ENCODE results near the gene MARCHF10. TPM values are rescaled to one million over a fixed set of nuclear protein-coding genes. Genes with fewer than 3 reads are reported as not detected.

MARCHF10 gene
- total RNA-seq, 1 experiment from 2014 or later, result not detected

DNA sequence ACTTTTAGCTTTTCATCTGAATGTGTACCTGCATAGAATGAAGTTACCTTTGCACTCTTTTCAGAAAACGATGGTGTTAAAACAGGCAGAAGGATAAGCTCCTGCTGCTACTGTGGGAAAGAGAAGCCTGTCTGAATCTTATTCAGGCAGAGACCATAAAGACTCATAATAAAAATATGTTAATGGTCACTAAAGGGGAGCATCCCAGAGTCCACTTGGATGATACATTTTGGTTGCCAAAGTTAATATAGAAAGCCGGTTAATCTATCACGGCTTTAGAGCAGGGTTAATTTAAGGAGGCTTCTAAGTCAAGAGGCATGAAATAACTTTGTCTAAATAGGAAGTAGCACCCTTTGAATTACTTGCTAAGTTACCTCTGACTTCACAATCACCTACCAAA is 2.9 kb downstream of the MARCHF10 start:
- H3K27me3 ChIP-seq, result 0 out of 2 replicates have a peak, but pooled peaks cover 9% of the 10 kb centered on the region
- H3K4me3 ChIP-seq, result no peak overlapping the region
- peak overlapping the region; percentile 10; the same call in 1 of the 2 replicates for H3K27ac ChIP-seq
- no peaks in the 10 kb centered on the region for H3K9me3 ChIP-seq (replicated peaks)
- DNase-seq, result no peak
- no peaks in the 10 kb centered on the region; the same call in 1 of the 2 replicates for H3K4me1 ChIP-seq
- H3K36me3 ChIP-seq, result no peaks in the 10 kb centered on the region

DNA sequence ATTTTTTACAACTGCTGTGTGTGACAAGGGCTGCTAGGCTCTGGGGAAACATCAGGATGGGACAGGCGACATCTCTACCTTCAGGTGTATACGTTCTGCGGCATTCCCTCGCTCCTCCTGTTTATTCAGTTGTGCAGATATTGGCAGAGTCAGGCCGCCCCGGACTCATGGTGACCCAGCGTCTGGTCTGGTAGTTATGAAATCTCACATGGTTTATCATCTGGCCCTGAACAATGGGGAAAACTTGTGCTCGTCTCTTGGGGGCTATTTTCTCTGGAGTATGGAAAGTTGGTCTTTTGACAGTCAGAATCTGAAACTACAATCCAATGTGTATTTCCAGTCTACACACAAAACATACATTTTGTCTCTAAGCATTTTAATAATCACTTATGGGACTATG is 3.3 kb downstream of the MARCHF10 start:
- DNase-seq, result peak in 1 of 2 experiments; percentile 15
- Histone ChIP-seq H3K4me3 (no peak overlapping the region), H3K27me3 (0 out of 2 replicates have a peak, but pooled peaks cover 9% of the 10 kb centered on the region), H3K9me3 (replicated peaks) (no peaks in the 10 kb centered on the region), H3K27ac (peak overlapping the region; percentile 10; the same call in 1 of the 2 replicates), H3K4me1 (no peaks in the 10 kb centered on the region; the same call in 1 of the 2 replicates), H3K36me3 (no peaks in the 10 kb centered on the region)

DNA sequence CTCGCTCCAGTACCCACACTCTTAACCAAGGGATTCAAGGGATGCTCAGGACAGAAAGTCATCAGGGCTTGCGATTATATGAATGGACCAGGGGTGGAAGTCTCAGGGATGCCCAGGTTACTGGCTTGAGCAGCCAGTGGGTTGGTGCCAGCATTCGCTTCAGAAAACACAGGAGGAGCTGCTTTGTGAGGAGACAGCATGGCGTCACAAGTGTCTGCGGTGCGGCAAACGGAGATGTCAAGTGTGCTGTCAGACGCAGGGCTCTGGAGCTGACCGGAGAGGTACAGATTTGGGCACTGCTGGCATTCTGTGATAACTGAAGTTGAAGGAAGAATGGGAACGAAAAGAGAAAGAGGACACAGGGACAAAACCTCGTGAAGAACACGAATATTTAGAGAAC is 4.1 kb downstream of the MARCHF10 start:
- DNase-seq, result no peak
- no peaks in the 10 kb centered on the region for H3K36me3 ChIP-seq
- no peak overlapping the region for H3K27ac ChIP-seq
- H3K4me1 ChIP-seq, result no peaks in the 10 kb centered on the region; the same call in 1 of the 2 replicates
- H3K9me3 ChIP-seq (replicated peaks), result no peaks in the 10 kb centered on the region
- H3K4me3 ChIP-seq, result no peak overlapping the region
- peaks cover 9% of the 10 kb centered on the region; the same call in 1 of the 2 replicates for H3K27me3 ChIP-seq

DNA sequence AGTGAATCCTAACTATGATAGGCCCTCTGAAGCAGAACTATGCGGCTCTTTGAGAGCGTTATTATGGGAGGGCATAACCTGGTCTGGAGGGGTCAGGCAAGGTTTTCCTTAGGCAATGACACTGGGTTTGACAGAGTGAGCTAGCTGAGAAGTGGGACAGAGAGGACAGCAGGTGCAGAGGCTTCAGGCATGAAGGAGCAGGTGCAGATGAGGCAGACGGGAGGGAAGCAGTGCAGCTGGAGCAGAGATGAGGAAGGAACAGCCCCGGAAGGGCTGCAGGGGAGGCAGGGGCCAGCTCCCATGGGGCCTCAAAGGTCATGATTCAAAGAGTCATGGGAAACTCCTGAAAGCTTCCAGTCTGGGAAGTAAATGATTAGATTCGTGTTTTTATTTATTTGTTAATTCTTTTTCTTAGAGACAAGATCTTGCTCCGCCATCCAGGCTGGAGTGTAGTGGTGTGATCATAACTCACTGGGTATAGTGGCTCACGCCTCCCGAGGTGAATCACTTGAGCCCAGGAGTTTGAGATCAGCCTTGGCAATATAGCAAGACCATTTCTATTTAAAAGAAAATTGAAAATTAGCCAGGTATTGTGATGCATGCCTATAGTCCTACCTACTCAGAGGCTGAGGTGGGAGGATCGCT is 5.4 kb downstream of the MARCHF10 start:
- peaks cover 10% of the 10 kb centered on the region; the same call in 1 of the 2 replicates for H3K27me3 ChIP-seq
- peak; percentile 23 to 37 for DNase-seq

DNA sequence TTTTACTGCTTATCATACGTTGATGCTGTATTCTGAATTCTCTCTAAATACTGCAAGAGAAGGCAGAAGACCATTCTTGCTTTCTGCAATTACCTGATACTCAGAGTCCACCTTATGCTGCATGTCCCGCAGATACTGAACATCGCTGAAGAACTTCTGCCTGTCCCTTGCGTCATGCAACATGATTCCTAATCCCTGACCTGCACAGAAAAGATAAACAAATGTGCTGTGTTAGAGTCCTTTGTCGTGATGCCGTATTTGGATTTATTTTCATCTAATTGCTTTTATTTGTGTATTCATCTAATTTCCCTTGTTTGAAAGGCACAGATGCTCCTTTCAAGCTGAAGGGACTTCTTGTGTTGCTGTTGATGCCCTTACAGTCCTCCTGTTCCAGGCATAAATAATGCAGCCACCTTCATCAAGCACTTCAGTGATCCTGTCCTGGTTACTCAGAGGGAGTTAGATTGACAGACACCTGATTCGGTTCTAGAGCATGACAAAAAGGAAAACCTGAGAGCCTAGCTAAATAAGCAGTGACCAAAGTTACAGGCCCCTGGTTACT is 6.5 kb downstream of the MARCHF10 start:
- H3K36me3 ChIP-seq, result no peaks in the 10 kb centered on the region
- H3K4me3 ChIP-seq, result no peak overlapping the region
- no peaks in the 10 kb centered on the region for H3K9me3 ChIP-seq (replicated peaks)
- H3K4me1 ChIP-seq, result no peaks in the 10 kb centered on the region; the same call in 1 of the 2 replicates
- no peak overlapping the region for H3K27ac ChIP-seq
- H3K27me3 ChIP-seq, result peaks cover 14% of the 10 kb centered on the region; the same call in 1 of the 2 replicates
- no peak for DNase-seq

More for the DNA sequence above, 5.4 kb downstream of the MARCHF10 start:
- Histone ChIP-seq H3K4me3 (no peak overlapping the region), H3K4me1 (no peaks in the 10 kb centered on the region; the same call in 1 of the 2 replicates), H3K36me3 (no peaks in the 10 kb centered on the region), H3K9me3 (replicated peaks) (no peaks in the 10 kb centered on the region), H3K27ac (no peak overlapping the region)

DNA sequence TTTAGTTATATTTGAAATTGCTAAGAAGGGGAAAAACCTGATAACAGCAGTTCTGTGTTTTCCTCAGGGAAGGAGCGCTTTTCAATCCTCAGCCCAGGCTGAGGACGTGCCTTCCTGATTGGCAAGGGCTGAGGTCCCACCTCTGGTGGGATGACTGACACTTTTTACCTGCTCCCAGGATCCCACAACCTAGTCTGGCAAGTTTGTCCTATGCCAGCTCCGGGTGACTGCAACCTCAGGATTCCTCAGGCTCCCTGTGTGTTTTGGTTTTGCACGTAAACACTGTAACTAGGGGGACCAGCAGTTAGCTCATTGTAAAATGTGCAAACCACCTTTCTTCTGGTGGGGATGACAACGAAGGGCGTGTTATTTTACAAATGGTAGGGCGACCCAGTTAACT is 7.5 kb downstream of the MARCHF10 start:
- Histone ChIP-seq H3K4me1 (no peaks in the 10 kb centered on the region; the same call in 1 of the 2 replicates), H3K4me3 (no peak overlapping the region), H3K27me3 (peaks cover 14% of the 10 kb centered on the region; the same call in 1 of the 2 replicates), H3K36me3 (no peaks in the 10 kb centered on the region), H3K27ac (no peak overlapping the region), H3K9me3 (replicated peaks) (no peaks in the 10 kb centered on the region)
- DNase-seq, result no peak

DNA sequence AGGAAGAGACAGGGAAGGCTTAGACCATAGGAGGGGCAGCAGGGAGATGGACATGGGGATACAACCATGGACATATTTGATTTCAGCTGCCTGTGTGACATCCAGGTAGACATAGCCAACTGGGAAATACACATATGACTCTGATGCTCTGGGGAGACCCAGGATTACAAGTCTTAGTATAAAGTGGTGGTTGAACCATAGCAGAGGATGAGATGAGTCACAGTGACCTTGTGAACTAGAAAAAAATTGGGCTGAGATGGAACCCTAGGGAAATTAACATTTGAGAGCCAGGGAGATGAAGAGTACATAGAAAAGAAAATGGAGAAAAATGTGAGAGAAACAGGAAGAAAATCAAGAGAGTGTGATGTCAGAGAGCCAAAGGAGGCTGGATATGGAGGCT is 10.2 kb downstream of the MARCHF10 start:
- H3K27me3 ChIP-seq, result peaks cover 14% of the 10 kb centered on the region; the same call in 1 of the 2 replicates
- DNase-seq, result no peak
- no peak overlapping the region for H3K4me3 ChIP-seq
- H3K36me3 ChIP-seq, result no peaks in the 10 kb centered on the region
- no peak overlapping the region for H3K27ac ChIP-seq
- H3K4me1 ChIP-seq, result no peaks in the 10 kb centered on the region
- no peaks in the 10 kb centered on the region for H3K9me3 ChIP-seq (replicated peaks)

DNA sequence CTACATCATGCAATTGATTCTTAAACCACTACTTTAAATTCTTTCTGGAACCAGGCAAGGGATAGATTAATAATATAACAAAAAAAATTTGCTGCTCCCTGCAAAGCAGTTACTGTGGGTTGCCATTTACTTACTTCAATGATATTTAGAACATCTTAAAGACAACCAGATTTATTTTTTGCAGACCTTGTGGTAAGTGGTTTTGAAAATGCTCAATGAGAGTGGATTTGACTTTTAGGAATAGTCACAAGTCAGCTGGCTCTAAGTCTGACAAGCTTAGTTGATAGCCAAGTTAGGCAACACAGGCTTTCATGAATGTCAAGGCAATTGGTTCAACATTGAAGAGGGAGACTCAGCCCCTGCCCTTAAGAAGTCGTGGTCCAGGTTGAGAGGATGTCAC is 11.8 kb downstream of the MARCHF10 start:
- no peak for DNase-seq
- peaks cover 5% of the 10 kb centered on the region; the same call in 1 of the 2 replicates for H3K27me3 ChIP-seq
- no peak overlapping the region for H3K4me3 ChIP-seq
- H3K9me3 ChIP-seq (replicated peaks), result no peaks in the 10 kb centered on the region
- no peak overlapping the region for H3K27ac ChIP-seq
- H3K36me3 ChIP-seq, result no peaks in the 10 kb centered on the region
- H3K4me1 ChIP-seq, result peaks cover 11% of the 10 kb centered on the region

DNA sequence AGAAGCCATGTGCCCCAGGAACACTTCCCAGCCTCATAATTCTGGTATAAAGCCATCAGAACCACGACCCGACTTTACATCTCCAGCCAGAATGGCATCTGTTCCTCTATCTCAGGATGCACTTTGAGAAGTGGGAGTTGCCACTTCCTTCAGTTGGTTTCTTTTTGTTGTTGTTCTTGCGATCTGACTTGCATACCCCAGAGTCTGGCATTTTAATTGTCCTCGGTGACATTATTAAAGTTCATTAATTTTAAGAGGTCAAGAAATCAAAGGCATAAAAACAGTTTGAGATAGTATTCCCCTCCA is 13.5 kb downstream of the MARCHF10 start:
- Histone ChIP-seq H3K27me3 (peaks cover 5% of the 10 kb centered on the region; the same call in 1 of the 2 replicates), H3K9me3 (replicated peaks) (no peaks in the 10 kb centered on the region), H3K36me3 (no peaks in the 10 kb centered on the region), H3K4me3 (no peak overlapping the region), H3K4me1 (peaks cover 19% of the 10 kb centered on the region), H3K27ac (no peak overlapping the region)
- no peak for DNase-seq

DNA sequence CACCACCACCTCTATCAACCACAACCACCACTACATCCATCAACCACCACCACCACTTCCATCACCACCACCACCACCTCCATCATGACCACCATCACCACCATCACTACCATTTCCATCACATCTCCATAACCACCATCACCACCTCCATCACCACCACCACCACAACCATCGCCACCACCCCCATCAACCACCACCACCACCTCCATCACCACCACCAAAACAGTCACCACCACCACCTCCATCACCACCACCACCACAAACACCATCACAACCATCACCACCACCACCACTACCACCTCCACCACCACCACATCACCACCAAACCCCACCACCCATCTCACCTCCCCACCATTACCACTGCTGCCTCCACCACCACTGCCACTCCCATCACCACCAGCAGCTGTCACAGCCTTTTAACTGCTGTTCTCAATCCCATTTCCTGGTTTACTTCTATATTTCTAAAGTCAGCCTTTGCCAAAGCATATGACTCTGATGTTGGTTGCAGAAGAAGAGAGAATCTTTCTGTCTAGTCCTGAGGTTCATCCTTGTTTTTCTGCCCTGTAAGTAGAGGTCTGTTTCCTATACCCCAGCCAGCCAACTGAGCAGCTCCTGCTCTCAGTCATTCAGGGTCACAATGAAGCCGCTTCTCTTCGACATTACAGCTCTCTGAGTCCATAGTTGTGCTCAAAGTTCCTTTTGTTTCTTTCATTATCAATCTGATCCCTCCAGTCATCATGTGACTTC is 14.0 kb downstream of the MARCHF10 start:
- Histone ChIP-seq H3K9me3 (replicated peaks) (no peaks in the 10 kb centered on the region), H3K27ac (no peak overlapping the region), H3K4me3 (no peak overlapping the region), H3K4me1 (peaks cover 19% of the 10 kb centered on the region), H3K27me3 (peaks cover 5% of the 10 kb centered on the region; the same call in 1 of the 2 replicates), H3K36me3 (no peaks in the 10 kb centered on the region)
- DNase-seq, result no peak

DNA sequence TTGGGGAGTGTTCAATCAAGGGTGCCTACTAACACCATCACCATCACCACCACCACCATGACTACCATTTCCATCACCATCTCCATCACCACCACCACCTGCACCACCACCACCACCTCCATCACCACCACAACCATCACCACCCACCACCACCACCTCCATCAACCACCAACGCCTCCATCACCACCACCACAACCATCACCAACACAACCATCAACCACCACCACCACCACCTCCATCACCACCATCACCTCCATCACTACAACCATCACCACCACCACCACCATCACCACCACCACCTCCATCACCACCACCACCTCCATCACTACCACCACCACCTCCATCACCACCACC is 15.7 kb downstream of the MARCHF10 start:
- Histone ChIP-seq H3K36me3 (no peaks in the 10 kb centered on the region), H3K4me1 (peaks cover 19% of the 10 kb centered on the region), H3K4me3 (no peak overlapping the region), H3K27ac (no peak overlapping the region), H3K27me3 (0 out of 2 replicates have a peak, but pooled peaks cover 1% of the 10 kb centered on the region), H3K9me3 (replicated peaks) (no peaks in the 10 kb centered on the region)
- no peak for DNase-seq

DNA sequence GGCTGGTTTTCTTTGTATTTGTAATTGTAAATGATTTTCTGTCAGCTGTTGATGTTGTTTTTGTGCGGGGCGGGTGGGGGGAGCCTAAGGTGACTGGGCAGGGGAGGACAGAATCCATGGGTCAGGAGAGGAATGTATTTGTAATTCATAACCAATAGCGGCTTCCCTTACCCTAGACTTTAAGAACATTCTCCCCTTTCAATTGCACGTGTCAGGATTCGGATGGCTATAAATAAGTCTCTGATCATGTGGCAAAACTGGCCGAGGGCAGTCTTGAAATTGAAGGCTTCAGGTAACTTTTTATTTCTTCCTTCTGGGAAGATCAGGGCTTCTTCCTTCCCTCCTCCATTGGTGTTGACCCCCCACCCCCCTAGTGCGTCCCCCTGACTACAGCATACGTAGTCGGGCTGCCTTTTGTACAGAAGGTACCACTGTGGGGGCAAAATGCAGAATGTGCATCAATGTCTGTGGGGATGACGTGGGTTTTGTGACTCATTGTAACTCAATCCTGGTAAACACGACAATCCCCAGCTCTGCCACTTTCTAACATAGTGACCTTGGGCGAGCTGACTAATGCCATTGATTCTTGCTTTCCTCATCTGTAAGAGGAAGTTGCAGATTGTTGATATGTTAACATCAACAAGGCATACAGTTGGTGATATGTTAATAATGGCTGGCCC is 16.2 kb downstream of the MARCHF10 start:
- Histone ChIP-seq H3K4me3 (no peak overlapping the region), H3K4me1 (peaks cover 19% of the 10 kb centered on the region), H3K9me3 (replicated peaks) (no peaks in the 10 kb centered on the region), H3K27me3 (no peaks in the 10 kb centered on the region), H3K27ac (0 out of 2 replicates have a peak overlapping the region, but pooled peaks have one; percentile 13), H3K36me3 (no peaks in the 10 kb centered on the region)
- DNase-seq, result peak in 1 of 2 experiments; percentile 21

DNA sequence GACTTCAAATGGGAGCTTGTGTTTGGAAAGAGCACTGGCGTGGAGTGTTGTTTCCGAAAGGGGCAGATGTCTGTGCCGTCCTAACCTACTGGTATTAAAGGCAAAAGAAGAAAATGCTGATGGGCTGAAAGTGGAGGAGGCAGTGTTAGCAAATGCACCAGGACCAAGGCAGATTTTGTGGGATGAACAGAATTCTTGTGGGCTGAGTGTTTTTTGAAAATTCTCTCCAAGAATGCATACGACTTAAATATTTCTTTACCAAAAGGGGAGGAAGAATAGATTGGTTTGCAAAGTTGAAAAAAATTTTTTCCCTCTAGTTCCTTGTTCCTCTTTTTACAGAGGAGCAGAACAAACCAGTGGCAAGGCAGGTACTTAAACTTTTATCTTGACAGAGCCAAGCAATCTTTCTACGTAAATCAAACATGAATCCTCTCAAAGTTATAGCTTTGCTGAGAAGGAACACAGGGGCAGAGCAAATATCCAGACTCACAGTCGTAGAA is 16.8 kb downstream of the MARCHF10 start:
- DNase-seq, result no peak
- Histone ChIP-seq H3K9me3 (replicated peaks) (no peaks in the 10 kb centered on the region), H3K36me3 (no peaks in the 10 kb centered on the region), H3K27me3 (no peaks in the 10 kb centered on the region), H3K27ac (0 out of 2 replicates have a peak overlapping the region, but pooled peaks have one; percentile 13), H3K4me3 (no peak overlapping the region), H3K4me1 (peaks cover 19% of the 10 kb centered on the region)

DNA sequence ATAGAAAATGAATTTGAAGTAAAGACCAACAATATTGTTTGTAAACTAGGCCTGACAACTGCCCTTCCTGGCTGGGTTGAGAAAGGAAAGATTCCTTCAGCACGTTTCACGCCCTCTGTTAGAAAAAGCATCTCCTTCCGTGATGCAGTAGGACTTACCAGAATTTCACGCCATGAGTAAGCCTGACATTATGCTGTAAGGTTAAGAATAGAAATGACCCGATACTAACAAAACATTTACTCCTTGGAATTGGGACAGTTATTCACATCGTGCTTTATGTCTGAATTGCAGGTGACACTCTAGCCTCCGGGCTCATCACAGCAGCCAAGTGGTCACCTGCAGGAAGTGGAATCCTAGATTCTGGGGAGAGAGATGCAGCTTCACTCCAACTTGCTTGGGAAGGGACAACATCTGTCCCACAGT is 17.5 kb downstream of the MARCHF10 start:
- no peak overlapping the region for H3K27ac ChIP-seq
- no peaks in the 10 kb centered on the region for H3K36me3 ChIP-seq
- H3K27me3 ChIP-seq, result no peaks in the 10 kb centered on the region
- H3K9me3 ChIP-seq (replicated peaks), result no peaks in the 10 kb centered on the region
- DNase-seq, result peak in 1 of 2 experiments; percentile 21
- H3K4me1 ChIP-seq, result peaks cover 19% of the 10 kb centered on the region
- no peak overlapping the region for H3K4me3 ChIP-seq
